NCI-H2227 treated with DMSO at 0.1 percent for 48 hours (cell line): ENCODE results near the gene RAPGEF5.

Experiments
- DNase-seq: peaks from one replicate; lab custom pipeline; 2025; lab: John Stamatoyannopoulos, UW

Gene RAPGEF5

DNA sequence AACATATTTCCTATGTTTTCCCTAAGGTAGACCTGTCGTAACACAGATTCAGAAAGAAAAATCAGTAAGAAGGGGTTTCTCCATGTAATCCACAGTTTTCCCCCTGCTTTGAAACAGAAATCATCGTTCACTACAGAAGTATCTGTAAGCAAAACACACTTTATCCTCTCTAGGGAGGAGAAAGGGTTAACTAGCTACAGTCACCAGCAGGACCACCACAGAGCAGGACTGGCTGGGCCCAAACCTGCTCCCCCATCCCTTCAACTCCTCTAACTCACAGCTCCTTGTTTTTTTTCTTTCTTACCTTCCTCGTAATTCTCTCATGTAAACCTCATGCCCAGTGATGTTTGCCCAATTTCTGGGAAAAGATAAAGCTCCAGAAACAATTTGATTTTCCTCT, 167.7 kb downstream of the RAPGEF5 start:
- DNase-seq, result no peak

DNA sequence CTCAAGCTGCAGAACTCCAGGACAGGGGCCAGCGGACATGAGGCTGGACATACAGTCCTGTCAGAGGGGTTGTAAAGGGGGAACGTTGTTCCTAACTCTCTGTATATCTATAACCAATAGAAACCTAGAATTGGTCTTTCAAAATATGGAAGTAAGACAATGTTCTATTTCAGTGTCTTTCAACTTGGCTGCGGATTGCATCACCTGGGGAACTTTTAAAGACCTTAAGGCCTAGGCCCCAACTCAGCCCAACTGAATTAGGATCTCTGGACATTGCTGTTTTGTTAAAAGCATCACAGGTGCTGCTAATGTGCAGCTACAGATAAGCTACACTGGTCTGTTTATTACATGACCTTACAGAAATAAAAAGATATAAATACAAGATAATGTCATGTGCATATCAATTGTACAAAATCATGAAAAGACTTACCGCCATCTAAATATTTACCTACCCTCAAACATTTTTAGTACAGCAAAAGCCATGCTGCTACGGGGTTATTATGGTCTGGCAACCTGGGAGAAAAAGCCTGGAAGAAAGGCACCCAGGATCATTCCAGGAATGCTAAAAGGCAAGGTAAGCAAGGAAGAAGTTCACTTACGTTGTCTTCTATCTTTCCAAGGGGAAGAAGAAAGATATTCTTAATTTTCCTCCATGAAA, 169.1 kb downstream of the RAPGEF5 start:
- no peak for DNase-seq

DNA sequence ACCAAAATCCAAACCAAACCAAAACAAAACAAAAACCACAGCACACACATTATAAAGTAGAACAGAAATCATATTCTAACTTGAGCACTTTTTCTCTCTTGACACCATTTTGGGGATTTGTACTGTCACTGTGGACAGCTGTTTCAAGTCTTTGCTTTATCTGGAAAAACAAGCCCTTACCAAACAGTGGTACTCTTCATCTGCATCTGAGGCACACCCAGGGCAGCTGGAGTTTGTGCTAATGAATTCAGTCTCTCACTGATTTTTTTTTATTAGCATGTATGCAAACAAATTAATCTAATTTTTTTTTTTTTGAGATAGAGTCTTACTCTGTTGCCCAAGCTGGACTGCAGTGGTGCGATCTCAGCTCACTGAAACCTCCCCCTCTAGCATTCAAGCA, 171.4 kb downstream of the RAPGEF5 start:
- DNase-seq, result peak; percentile 57

- DNase-seq, result peak; percentile 85
These were observed 172.3 kb downstream of the RAPGEF5 start for GRCh38 chr7:22184549-22185199.

- no peak for DNase-seq
These were observed 173.3 kb downstream of the RAPGEF5 start for GRCh38 chr7:22183522-22184280.

DNA sequence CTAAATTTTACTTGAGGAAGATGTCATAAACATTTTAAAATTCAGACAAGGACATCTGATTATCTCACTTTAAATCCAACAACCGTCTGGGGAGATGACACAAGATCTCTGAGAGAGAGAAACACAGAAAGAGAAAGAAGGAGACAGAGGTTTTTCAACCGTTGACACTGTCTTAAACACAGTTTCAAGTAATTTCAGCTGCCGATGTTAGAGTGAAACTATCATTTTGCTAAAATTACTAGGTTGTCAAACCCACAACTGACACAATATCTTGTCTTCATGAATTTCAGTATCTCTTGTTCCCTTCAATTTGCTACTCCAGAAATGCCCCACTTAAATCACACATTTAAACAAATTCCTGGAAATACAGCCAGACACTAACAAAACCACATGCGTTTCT, 174.8 kb downstream of the RAPGEF5 start:
- DNase-seq, result peak; percentile 95

DNA sequence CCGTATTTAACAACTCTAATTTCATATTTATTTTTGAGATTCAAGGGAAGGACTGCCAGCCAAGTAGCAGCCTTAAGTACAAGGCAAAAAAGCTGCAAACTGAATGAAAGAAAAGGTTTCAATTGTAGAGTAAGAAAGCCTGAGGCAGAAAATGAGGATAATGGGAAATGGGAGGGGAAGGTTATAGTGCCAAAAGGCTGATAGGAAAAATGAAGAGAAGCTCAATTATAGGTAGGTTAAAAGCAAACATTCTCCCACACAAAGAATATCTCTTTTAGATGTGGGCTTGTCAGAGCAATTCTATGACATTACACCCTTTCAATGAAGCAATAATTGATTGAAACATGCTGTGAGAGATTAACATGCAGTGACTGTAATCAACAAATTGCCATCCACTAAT, 175.3 kb downstream of the RAPGEF5 start:
- DNase-seq, result peak; percentile 95

GRCh38 chr7:22179442-22179879, 177.5 kb downstream of the RAPGEF5 start:
- DNase-seq, result no peak

DNA sequence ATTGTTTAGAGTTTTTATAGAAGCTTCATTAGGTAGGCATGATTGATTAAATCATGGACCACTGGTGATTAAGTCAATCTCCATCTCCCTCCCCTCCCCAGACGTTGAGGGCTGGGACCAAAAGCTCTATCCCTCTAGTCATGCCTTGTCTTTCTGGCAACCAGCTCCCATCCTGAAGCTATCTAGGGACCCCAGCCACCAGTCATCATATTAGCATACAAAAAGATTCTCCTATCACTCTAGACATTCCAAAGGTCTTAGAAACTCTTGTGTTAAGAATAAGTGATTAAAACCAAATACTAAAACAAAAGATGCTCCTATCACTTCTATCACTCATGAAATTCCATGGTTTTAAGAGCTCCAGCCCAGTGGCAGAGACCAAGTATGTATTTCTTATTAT, 178.2 kb downstream of the RAPGEF5 start:
- DNase-seq, result no peak

DNA sequence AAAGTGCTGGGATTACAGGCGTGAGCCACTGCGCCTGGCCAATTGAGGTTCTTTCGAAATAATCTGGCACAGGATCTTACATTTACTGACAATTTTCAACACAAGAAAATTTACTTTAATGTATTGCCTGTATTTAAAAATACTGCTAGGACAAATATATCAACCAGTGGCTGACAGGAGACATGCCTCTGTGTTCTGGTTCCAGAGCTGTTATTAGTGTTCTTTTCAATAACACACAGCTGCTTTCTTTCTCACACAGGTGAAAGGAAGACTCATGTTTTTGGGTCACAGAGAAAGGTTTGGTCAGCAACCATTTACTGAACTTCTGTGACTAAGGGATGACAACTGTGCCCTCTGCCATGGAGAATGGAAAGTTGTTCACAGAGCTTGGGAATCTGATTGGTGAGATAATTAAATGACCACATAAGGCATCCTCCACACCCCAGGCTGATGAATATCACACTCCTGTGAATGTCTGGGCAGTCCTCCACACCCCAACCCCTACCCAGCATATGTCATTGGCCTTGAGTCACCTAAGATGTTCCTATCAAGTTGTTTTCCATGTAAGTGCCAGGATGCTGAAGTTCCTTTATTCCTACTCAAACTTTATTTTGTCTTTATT, 180.1 kb downstream of the RAPGEF5 start:
- no peak for DNase-seq

DNA sequence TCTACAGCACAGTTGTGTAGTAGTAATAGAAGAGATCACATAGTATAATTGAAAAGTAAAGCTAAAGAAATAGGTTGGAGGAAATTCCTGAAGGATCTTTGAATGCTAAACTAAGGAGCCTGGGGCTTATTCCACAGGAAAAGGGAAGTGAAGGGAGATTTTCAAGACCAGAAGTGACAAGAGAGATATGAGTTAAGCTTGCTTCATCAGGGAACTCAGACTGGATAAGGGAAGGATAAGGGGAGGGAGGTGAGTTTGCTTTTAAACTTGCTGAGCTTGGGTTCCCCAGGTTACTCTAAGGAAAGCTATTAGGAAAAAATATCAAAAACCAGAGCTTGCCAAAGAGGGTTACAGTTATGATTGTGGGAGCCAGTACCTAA, 182.4 kb downstream of the RAPGEF5 start:
- DNase-seq, result no peak

DNA sequence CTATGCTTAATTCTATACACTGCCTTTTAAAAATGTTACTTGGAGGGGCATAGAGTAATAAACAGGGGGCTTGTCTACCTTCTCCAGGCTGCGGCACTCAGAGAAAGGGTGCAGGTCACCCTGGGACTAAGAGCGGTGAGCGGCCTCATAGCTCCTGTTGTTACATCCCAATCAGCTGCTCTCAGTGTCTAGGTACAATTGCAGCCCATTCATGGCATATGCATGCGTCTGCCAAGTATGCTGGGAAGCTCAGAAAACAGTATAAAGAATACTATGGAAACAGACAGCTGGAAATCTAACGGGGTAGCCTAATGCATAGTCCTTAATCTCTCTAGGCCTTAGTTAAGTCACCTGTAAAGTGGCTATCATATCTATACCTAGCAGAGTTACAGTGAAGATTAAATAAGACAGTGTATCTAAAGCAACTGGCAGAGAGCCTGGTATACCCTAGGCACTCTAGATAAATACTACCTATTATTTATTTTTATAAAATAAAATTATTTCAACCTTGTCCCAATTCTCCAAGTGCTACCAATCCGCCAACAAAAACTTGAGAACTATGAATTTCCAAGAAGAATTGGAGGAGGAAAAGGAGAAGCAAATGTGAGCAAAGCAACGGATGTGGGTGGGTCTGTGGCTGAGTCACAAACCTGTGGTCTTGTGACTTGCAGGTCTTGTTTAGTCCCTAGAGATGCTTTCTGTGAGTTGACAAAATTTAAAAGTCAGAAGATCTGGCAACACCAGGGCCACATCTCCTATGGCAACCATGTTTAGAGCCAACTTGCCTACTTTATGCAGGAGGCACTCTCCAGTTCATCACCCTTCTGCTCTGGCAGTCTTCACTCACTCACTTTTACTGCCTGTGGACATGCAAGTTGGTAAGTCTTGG, 183.0 kb downstream of the RAPGEF5 start:
- no peak for DNase-seq

DNA sequence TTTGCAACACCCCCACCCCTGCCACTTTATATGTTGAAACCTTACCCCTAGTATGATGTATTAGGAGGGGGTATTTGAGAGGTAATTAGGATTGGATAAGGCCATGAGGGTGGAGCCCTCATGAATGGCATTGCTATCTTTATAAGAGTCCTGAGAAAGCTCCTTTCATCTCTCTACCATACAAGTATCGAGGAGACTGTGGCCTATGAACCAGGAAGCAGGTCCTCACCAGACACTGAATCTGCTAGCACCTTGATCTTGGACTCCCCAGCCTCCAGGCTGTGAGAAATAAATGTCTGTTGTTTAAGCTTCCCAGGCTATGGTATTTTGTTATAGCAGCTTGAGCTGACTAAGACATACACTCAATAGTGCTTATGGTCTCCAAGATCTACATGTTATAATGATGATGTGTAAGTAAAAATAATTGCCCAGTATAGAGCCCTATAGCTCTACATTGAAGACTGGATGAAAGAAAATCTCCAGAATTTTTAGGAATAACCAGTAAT, 188.8 kb downstream of the RAPGEF5 start:
- no peak for DNase-seq

- DNase-seq, result no peak
These were observed 189.5 kb downstream of the RAPGEF5 start for GRCh38 chr7:22167482-22167881.

DNA sequence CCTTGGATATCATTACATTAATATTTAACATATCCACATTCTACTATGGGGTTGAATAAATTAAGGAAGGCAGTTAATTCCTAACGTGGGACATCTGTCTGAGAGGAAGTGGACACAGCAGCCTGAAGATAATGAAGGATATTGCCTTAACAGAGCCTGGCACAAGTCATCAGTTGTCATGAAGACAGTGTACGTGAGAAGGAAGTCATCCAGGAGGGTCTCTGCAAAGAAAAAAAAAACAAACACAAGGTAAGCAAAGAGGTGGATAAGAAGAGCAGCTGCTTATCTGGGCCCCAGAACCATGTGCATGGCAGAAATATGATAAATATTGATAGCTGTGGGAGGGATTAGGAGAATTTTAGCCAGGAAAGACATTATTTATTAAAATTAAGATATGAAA, 190.0 kb downstream of the RAPGEF5 start:
- no peak for DNase-seq

DNA sequence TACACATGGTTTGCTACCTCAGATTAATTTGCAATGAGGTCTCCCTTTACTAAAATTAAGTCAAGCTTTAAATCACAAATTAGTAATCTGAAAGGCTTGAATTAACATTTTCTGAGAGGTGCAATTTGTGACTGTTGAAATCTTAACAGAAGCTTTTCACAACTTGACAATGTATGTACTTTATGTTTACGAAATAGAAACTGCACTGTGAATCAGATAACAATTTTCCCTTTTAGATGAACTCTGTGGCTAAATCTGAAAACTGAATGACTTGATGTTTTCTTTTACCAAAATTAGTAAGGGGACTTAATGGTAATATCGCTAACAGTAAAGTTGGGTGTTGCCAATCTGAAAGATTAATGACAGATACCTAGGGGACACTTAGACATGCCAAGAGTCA, 197.6 kb downstream of the RAPGEF5 start:
- no peak for DNase-seq

- DNase-seq, result no peak
These were observed 199.4 kb downstream of the RAPGEF5 start for GRCh38 chr7:22157552-22157951.

DNA sequence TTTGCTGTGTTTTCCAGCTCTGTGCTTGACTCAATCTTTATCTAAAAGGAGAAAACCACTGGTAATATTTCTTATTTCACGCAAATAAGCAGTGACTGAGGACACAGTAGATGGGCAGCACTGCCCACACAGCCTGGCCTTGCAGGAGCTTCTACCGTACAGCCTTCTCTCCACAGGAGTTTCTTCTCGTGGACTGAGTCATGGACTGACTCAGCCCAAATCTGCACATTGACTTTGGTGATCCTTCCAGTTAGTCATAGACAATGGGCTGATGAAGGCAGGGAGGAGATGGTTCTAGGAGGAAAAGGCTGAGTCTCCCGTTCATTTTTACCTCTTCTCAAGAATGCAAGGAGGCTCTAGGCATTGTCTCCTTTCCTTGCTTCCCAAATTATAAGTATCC, 200.7 kb downstream of the RAPGEF5 start:
- DNase-seq, result no peak

GRCh38 chr7:22154143-22154529, 202.8 kb downstream of the RAPGEF5 start:
- DNase-seq, result no peak

GRCh38 chr7:22153432-22154142, 203.4 kb downstream of the RAPGEF5 start:
- DNase-seq, result no peak

DNA sequence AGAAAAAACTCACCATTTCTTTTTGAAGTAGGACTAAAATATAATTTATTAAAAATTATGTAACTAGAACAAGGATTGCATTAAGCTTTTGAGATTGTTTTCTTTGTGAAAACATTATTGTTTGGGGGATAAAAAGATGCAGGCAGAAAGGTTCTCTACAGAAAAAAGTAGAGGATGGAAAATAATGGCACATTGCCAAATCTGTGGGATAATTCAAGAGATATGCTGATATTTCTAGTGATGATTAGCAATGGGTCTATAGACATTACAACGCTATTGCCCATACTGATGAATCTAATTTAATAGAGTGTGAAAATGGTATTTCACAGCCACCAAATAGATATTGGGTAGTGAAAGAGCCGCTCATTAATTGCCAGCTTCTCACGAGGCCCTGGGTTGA, 204.3 kb downstream of the RAPGEF5 start:
- DNase-seq, result no peak
